ENCODE measurements around the gene STOML1.

STOML1 gene

DNA sequence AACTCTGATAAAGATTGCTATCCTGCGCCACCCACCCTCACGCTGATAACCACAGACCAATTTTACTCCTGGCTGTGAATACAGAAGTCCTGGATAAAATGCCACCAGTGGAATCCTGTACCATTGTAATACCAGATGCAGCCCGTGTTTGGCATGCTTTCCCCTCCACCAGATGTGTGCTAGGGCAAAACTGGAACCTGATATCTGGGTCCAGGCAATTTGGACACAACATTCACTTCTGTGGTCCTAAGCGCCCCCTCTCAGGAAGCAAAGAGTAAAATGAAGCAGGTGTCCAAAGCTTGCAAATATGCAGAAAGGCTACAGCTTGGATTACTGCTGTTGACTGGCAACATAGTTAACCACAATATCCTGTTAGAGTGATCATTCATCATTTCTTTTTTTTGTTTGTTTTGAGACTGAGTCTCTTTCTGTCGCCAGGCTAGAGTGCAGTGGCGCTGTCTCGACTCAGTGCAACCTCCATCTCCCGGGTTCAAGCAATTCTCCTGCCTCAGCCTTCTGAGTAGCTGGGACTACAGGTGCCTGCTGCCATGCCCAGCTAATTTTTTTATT is 33.0 kb downstream of the STOML1 start:
- no peak for DNase-seq

DNA sequence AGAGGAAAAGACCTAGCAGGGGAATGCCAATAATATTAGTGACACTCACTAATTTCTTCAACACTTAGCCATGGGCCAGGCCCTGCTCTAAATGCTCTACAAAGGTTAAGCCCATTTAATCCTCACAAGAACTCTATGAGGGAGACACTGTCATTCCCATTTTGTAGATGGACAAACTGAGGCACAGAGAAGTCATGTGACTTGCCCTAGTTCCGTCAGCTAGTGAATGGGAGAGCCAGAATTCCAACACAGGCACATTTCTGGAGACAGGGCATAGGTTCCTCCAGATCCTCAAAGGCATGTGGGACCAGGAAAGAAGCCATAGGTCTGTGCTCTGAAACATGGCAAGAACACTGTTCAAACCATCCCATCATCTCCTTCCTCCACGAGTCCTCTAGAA is 34.3 kb downstream of the STOML1 start:
- DNase-seq = no peak

DNA sequence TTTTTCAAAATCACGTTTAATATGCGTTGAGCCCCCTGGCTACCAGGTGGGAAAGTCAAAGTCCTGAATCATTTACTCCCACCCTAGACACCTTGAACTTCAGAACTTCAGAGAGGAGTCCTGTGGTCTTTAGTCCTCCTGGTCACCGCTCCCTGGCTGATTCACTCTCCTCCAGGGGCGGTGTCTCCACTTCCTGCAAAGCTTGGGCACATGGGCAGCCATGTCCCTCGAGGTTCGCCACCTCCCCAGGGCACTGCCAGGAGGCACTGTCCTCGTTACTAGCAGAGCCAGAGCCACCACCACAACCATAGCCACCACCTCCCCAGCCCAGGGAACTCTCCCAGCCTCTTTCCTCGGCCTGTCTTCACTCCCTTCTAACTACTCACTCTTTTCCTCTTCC is 34.8 kb downstream of the STOML1 start:
- no peak for DNase-seq

DNA sequence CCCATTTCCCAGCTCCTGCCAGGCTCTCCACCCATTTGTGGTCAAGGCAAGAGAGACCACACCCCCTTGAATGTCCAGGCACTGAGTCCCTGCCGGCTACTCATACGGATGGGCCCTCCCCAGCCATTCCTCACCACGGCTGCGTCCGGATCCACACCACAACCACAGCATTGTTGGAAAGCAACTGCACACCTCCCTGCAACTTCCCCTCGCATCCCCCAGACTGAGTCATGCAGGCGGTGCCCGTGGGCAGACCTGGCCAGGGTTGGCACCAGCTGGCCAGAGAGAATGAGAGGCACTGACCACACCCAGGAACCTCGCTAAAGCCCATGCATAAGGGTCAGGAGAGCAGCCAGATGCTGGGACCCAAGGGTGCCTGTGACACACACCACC is 35.4 kb downstream of the STOML1 start:
- DNase-seq = no peak

DNA sequence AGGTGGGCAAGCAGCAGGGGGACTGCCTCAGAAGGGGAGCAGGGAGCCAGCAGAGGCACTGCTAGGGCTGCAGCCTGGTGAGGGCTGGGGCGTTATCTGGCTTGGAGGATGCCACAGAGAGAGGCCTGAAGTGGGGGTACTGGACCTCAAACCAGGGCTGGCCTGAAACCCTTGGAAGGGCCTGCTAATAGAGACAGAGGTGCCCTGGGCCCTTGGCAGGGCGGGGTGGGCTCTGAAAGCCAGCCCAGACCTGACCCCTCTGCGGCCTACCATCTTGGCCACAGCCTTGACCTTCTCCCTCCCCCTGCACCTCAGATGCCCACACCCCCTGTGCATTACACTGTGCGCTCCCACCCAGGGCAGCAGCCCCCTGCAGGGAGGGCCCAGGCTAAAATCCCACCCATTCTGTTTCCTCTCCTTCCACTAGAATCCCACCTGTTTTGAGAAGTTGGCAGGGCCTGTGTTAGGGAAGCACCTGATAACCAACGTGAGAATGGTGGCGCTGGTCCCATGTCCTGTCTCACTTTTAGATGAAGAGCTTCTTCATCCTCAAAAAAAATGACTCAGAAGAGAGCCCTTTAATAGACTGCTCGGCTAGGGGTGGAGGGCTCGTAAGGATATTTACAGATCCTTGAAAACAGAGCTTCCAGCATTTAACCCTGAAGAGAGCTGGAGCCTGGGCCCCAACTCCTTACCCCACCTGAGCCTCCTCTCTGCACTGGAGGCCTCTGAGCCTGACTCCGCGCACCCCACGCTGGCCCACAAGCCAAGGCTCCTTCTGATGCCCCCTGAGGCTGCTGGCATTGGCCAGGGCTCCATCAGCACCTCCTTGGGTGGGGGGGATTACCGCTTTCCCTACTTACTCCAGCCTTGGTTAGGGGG is 36.0 kb downstream of the STOML1 start:
- DNase-seq = no peak

DNA sequence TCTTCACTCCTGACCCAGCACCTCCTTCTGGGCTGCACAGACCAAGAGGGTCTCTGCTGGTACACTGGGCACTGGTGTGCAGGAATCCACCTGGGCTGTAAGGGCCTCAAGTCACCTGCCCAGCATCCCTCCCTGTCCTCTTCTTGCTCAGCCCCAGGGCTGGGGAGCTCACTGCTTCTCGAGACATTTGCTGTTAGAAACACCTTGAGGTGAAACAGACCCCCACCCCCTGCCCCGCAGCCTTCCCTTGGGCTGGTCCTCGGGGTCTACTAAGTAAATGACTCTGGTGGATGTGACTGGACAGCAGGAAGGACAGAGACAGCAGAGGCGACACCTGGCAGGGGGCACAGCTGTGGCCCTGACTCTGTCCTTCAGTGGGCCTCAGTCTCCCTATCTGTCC is 36.8 kb downstream of the STOML1 start:
- DNase-seq = no peak

DNA sequence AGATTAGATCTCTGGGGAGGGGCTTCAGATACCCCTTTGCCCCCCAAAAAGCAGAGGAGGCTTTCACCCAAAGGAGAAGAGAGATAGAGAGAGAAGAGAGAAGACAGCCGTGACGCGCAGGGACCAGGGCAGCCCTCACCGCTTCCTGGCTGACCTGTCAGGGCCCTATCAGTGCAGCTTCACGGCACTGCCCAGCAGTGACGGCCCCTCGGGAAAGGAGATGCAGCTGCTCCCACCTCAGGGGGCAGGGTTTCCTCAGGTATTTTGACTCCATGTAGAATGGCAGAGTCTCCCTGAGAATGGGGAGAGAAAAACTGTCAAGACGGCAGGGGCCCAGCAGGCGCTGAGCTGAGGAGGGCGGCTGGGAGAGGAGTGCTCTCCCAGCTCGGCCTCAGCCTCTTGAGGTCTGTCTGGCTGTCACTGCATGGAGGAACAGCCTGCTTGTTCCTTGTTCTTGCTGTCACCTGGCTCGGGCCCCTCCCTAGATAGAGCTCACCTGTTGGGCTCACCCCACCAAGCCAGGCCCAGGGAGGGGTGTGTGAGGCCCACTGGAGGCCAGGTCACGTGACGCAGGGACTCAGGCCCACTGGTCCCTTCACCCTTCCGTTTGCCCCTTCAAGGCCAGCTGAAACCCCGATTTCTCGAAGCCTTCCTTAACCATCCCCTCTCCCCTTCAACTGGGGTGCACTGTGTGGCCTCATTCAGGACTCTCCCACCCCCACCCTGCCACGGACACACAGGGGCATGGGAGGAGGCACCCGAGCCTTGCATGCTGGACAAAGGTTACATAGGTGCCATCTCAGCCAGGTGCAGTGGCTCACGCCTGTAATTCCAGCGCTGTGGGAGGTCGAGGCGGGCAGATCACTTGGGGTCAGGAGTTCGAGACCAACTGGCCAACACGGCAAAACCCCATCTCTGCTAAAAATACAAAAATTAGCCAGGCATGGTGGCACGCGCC is 37.6 kb downstream of the STOML1 start:
- peak; percentile 33 for DNase-seq

DNA sequence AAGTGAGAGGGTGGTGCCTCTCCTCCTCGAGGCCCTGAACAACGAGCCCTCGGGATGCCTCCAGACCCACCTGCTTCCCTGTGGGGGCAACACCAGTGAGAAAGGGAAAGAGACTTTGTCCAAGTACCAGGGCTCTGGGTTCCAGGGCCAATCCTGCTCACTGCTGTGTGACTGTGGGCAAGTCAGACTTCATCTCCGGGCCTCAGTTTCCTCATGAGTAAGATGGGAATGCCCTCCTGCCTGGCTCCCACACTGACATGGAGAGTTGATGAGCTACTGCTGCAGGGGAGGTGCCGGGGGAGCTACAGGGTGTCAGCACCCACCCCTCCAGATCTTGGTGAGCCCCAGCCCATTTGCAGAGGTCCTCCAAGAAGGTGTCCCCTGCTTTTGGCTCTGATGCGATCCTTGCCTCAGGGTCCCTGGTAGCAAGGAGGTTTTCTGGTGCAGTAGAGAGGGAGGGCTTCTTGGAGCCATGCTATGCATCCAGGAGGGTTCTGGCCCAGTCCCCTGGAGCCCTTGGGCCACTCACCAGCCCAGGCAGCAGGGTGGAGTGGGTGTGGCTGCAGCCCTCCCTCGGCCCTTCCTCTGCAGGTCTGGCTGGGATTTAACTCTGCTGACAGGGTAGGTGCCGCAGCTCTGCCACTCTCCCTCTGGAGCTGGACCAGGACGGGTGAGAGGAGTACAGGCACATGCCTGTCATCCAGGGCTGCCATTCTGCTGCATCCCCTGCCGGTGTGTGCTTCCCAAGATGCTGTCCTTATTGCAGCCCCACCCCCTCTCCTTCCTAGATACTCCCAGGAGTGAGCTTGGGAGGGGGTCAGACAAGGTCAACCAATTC is 39.0 kb downstream of the STOML1 start:
- no peak for DNase-seq

DNA sequence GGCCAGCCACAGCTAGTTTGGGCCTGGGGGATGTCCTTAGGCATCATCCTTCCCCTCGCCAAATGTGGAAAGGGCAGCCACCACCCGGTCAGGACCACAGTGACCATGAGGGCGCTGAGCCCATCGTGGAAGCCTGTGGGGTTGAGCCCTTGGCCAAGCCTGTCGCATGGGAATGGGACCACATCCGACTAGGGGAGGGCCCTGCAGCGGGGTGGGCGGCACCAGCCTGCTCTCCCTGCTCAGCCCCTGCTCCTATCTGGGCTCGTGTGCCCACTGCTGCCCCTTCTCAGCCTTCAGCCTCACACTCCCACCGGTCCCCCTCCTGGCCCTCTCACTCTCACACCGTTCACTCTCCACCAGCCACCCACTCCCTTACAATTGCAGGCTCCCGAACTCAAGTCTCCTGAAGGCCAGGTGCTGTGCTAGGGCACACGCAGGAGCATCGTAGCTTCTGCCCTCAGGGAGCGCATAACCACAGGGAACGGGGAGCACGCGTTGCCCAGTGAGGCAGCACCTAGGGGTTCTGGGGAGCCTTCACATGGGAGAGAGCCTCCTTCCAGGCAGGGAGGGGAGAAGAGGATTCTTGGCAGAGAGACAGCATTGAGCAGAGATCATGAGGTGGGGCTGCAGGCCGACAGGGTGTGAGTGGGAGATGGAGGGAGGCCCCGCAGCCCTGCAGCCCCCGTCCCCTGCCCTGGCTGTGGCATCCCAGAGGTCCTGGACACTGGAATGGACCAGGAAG is 39.8 kb downstream of the STOML1 start:
- DNase-seq = no peak

DNA sequence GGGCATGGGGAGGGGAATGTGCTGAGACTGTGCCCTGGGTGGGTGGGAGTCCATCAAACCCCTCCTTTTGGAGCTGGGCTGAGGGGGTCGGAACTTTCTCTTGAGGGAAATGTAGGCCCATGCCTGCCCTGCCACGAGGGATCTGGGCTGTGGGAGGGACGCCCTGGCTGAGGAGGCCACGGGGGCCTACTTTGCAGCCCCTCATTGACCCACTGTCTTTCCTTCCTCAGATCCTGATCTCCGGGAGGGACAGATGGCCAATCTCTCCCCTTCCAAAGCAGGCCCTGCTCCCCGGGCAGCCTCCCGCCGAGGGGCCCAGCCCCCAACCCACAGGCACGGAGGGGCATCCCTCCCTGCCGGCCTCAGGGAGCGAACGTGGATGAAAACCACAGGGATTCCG is 40.5 kb downstream of the STOML1 start:
- no peak for DNase-seq

DNA sequence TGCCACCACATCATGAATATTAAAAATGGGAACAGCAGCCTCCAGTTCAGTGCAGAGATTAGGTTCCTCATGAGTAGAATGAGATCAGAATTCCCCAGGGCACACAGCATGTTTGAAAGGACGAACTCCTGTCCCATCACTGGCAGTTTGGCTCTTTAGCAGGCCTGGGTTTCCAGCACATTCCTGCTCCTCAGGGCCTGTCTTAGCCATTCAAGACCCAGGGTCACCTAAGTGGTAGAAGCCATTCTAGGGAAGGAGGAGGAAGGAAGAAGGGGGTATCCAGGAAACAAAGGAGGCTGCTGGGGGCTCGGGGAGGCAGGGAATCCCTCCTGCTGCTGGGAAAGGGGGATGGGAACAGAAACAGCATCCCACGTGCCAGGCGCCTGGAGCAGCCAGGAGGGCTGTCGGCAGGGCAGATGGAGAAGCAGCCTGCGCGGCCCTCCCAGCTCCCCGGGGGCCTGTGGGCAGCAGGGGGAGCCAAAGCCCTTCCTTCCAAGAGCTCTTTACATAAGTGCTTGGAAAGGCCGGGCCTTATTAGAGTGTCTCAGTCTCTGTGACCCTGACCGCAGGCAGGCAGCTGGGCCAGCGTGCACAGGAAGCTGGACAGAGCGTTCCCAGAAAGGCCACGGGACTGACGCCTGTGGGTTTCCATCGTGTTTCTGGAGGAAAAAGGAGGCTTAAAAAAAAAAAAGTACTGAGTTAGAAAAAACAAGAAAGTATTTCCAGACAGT is 41.1 kb downstream of the STOML1 start:
- peak; percentile 96 for DNase-seq

DNA sequence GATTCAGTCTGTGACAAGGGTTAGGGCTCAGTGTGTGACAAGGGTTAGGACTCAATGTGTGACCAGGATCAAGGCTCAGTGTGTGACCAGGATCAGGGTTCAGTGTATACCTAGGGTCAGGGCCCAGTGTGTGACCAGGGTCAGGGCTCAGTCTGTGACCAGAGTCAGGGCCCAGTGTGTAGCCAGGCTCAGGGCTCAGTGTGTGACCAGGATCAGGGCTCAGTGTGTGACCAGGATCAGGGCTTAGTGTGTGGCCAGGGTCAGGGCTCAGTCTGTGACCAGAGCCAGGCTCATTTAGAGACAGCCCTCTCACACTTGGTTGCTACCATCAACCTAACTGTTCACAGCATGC is 41.6 kb downstream of the STOML1 start:
- no peak for DNase-seq

DNA sequence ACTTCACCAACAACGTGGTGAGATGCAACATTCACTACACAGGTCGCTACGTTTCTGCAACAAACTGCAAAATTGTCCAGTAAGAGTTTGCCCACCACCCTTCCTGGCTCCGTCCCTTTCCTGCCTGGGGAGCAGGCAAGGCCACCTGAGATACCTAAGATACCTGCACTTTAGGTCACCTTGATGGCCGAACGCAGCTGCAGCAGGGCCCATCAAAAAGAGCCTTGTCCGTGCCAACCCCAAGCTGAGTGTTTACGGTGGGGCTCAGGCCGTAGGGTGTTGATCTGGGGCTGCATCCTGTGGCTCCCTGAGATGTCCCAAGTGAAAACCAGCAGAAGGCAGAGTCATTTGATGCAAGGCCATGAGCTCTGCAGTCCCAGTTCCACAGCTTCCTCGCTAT is 42.6 kb downstream of the STOML1 start:
- no peak for DNase-seq

DNA sequence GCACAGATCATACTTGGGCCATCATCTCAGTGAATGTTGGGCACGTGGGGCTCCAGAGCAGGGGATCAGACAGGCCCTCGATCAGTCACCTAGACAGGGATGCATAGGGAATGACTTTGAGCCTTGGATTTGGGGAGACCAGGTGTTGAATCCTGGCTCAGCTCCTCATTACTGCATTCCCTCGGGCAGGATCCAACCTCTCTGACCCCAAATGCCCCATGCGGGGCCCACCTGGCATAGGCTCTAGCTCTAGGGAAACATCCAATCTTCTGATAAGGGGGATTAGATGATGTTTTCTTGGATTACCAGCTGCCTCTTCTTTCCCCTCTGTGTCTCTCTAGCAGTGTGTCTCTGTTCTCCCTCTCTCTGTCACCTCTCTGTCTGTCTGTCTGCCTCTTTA is 43.1 kb downstream of the STOML1 start:
- DNase-seq = no peak

DNA sequence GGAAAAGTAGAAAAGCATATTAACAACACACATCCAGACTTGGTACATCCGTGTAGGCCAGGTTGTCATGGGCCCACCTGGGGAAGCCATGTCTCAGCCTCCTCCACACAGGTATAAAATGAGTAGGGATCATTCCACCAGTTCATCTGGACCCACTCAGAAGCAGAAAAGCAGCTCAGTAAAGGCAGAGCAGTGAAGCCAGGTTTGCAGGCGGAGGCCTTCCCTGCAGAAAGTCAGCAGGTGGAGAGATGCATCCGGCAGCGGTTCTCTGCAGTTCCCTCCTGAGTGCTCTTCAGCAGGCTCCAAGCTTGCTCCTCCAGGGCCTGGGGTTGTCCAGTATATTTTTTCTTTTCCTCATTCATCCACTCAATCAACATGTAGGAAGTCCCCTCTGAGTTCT is 43.7 kb downstream of the STOML1 start:
- no peak for DNase-seq

DNA sequence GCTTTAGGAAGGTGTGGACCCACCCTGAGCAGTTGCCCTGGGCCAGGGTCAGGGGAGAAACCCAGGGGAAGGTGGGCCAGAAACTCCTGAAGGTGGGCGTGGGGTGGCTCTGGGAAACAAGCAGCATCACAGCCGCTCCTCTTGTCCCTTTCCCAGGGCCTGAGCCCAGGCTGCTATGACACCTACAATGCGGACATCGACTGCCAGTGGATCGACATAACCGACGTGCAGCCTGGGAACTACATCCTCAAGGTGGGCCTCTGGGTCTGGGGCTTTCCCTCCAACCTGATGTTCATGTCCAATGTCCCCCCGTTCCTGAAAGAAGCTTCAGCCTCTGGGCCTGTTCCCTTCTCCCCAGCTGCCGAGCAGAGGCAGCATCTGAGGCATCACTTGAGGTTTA is 44.4 kb downstream of the STOML1 start:
- DNase-seq = no peak

DNA sequence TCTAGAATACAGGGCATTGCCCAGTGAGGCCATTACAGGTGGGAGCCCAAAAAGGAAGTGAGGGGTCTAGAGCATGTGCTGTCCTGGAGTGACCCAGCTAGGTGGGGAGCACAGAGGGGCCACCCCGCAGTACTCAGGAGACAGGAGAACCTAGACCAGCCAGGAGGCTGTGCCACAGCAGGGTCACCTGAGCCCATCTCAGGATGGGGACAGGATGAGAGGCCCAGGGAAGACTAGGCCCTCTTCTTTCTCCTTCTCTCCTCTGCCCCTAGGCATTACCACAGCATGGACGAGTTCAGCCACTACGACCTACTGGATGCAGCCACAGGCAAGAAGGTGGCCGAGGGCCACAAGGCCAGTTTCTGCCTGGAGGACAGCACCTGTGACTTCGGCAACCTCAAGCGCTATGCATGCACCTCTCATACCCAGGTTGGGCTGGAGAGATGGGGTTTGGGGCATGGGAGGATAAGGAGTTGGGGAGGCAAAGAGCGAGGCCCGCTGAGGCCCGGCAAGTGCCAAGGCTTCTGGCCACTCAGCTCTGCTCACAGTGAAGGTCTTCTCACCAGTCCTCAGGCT is 45.2 kb downstream of the STOML1 start:
- DNase-seq = no peak

DNA sequence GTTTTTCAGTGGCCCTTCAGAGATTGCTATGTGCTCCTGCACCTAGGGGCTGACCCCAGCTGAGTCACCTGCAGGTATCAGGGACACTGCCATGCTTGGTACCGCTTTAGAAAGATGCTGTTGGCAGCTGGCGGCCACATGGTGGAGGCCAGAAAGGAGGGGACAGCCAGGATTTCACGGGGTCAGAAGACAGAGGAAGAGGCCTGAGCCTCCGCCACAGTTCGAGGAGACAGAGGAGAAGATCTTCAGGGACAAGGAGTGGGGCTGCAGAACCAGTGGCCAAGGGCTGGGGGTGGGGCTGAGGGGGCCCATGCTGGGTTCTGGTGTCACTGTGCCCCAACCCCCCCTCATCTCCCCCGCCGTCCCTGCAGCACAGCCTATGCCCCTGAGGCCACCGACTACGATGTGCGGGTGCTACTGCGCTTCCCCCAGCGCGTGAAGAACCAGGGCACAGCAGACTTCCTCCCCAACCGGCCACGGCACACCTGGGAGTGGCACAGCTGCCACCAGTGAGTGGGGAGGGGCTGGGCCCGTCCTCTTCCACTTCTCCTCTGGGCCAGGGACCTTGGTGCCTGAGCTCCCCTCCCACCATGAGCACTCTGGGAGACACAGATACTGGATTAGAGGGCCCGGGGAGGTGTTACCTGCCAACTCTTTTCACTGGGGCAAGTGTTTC is 45.9 kb downstream of the STOML1 start:
- no peak for DNase-seq

DNA sequence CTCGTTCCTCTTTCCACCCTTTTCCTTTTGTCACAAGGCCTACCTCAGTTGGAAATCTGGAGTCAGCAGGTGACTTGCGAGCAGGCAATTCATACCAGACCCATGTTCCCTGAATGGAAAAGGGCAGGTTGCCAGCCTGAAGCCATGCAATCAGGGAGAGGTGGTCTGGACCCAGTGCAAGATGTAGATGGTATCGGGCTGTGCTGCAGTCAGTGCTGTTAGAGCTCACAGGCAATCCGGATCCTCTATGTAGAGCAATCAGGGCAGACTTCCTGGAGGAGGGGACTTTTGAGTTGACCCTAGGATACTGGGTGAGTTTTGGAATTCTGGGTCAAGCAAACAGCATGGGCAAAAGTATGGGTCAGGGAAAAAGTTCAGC is 47.0 kb downstream of the STOML1 start:
- DNase-seq = no peak
